Liver (tissue), 9 donors: ENCODE results near the gene NSL1. TPM values are rescaled to one million over a fixed set of nuclear protein-coding genes. Genes with fewer than 3 reads are reported as not detected.

Source experiments
- DNase-seq: peaks from one replicate; pipeline ENCODE4 v3.0.0-alpha.2; 2017; ENCODE audit warnings: low spot score
- H3K27ac ChIP-seq, 2 donors: one replicate each; pipeline ENCODE4 v1.7.0; 2013; ENCODE audit warnings: inconsistent platforms in 2 of 2, low read length in 2 of 2, control low read depth in 1 of 2, low read depth in 1 of 2, mild to moderate bottlenecking in 1 of 2
- H3K27me3 ChIP-seq, 4 donors: one replicate each; pipeline versions ENCODE4 v1.6.1 to v1.7.0; 2013; ENCODE audit warnings: low read length in 3 of 4, inconsistent platforms in 1 of 4, mild to moderate bottlenecking in 1 of 4, moderate library complexity in 1 of 4; ENCODE audit not compliant: control insufficient read depth in 4 of 4, insufficient read depth in 4 of 4
- H3K36me3 ChIP-seq, 4 donors: one replicate each; pipeline versions ENCODE4 v1.6.1 to v1.7.0; 2013; ENCODE audit warnings: low read length in 3 of 4, mild to moderate bottlenecking in 3 of 4, low read depth in 1 of 4, moderate library complexity in 1 of 4; ENCODE audit not compliant: control insufficient read depth in 4 of 4, insufficient read depth in 3 of 4
- H3K4me1 ChIP-seq, 4 donors: one replicate each; pipeline versions ENCODE4 v1.6.1 to v1.7.0; 2013; ENCODE audit warnings: low read length in 3 of 4, mild to moderate bottlenecking in 3 of 4, moderate library complexity in 1 of 4; ENCODE audit not compliant: control insufficient read depth in 4 of 4, insufficient read depth in 4 of 4
- H3K4me3 ChIP-seq, 3 donors: one replicate each; pipeline versions ENCODE4 v1.6.1 to v1.7.0; 2013; ENCODE audit warnings: low read length in 3 of 3, control low read depth in 1 of 3, low read depth in 1 of 3, mild to moderate bottlenecking in 1 of 3
- H3K9ac ChIP-seq, 2 donors: one replicate each; pipeline ENCODE4 v1.7.0; 2013; ENCODE audit warnings: low read length in 2 of 2, mild to moderate bottlenecking in 2 of 2, moderate library complexity in 2 of 2, control low read depth in 1 of 2, low read depth in 1 of 2
- H3K9me3 ChIP-seq, 4 donors: one replicate each; pipeline versions ENCODE4 v1.6.1 to v1.7.0; 2013; ENCODE audit warnings: low read length in 3 of 4; ENCODE audit not compliant: control insufficient read depth in 4 of 4
- EGR1 ChIP-seq, 2 donors: IDR thresholded peaks; 2 replicates each; pipeline ENCODE4 v1.6.1; 2016 to 2018; ENCODE audit warnings: antibody characterized with exemption in 2 of 2, low read depth in 2 of 2
- FOXA1 ChIP-seq: IDR thresholded peaks from 2 replicates; pipeline ENCODE4 v1.6.1; 2016; ENCODE audit warnings: antibody characterized with exemption
- FOXA2 ChIP-seq: IDR thresholded peaks from 2 replicates; pipeline ENCODE4 v1.6.1; 2016; ENCODE audit warnings: antibody characterized with exemption
- GABPA ChIP-seq, 2 donors: IDR thresholded peaks in 1 of 2; conservative IDR thresholded peaks in 1 of 2; 2 replicates each; pipeline ENCODE4 v1.6.1; 2016; ENCODE audit warnings: antibody characterized with exemption in 2 of 2, mild to moderate bottlenecking in 1 of 2, moderate library complexity in 1 of 2
- HNF4A ChIP-seq, 2 donors: conservative IDR thresholded peaks; 2 replicates each; pipeline ENCODE4 v1.6.1; 2016; ENCODE audit warnings: antibody characterized with exemption in 2 of 2, mild to moderate bottlenecking in 2 of 2
- HNF4G ChIP-seq: IDR thresholded peaks from 2 replicates; pipeline ENCODE4 v1.6.1; 2016; ENCODE audit warnings: antibody characterized with exemption
- JUND ChIP-seq, 2 donors: IDR thresholded peaks; 2 replicates each; pipeline ENCODE4 v1.6.1; 2016; ENCODE audit warnings: antibody characterized with exemption in 2 of 2
- NR2F2 ChIP-seq: IDR thresholded peaks from 2 replicates; pipeline ENCODE4 v1.6.1; 2016; ENCODE audit warnings: antibody characterized with exemption
- RAD21 ChIP-seq, 2 donors: IDR thresholded peaks; 2 replicates each; pipeline ENCODE4 v1.6.1; 2016; ENCODE audit warnings: antibody characterized with exemption in 2 of 2, mild to moderate bottlenecking in 2 of 2
- REST ChIP-seq: IDR thresholded peaks from 2 replicates; pipeline ENCODE4 v1.6.1; 2016; ENCODE audit warnings: antibody characterized with exemption, mild to moderate bottlenecking
- RXRA ChIP-seq, 2 donors: IDR thresholded peaks; 2 replicates each; pipeline ENCODE4 v1.6.1; 2017 to 2018; ENCODE audit warnings: antibody characterized with exemption in 2 of 2, mild to moderate bottlenecking in 1 of 2
- SP1 ChIP-seq: IDR thresholded peaks from 2 replicates; pipeline ENCODE4 v1.6.1; 2018; ENCODE audit warnings: antibody characterized with exemption, mild to moderate bottlenecking
- TAF1 ChIP-seq: conservative IDR thresholded peaks from 2 replicates; pipeline ENCODE4 v1.6.1; 2016; ENCODE audit warnings: antibody characterized with exemption, mild to moderate bottlenecking
- YY1 ChIP-seq: IDR thresholded peaks from 2 replicates; pipeline ENCODE4 v1.6.1; 2016; ENCODE audit warnings: antibody characterized with exemption, mild to moderate bottlenecking
- ZBTB33 ChIP-seq: IDR thresholded peaks from 2 replicates; pipeline ENCODE4 v1.6.1; 2016; ENCODE audit warnings: antibody characterized with exemption
- WGBS: extraction: QIAGEN DNeasy Blood & Tissue Kit; methylation state at CpG from one replicate; pipeline ENCODE4 v1.1.7; 2013; 5-methylcytosine and 5-hydroxymethylcytosine counted together
- polyA plus RNA-seq, 2 donors: library from polyadenylated mRNA; stranded (reverse) in 1 of 2; unstranded in 1 of 2; fragments of 200-250 nt in 1 of 2; fragments of >200 nt in 1 of 2; fragmentation: Nextera tagmentation in 1 of 2; extraction: Ambion mirVana in 1 of 2; gene quantifications; one replicate each; pipeline versions ENCODE4 v1.2.1 to v1.2.3, GENCODE V29; 2013 to 2015
- total RNA-seq, 2 donors: library from RNA; depleted of rRNA; stranded (reverse); fragments of >200 nt; gene quantifications; one replicate each; pipeline ENCODE4 v1.2.3, GENCODE V29; 2014
- TF ChIP-seq, protein P1 (sequence below): fragments of 150-350 bp; IDR thresholded peaks from 2 replicates; pipeline ENCODE4 v1.5.1; 2017; ENCODE audit warnings: improper control_type of control experiment, low read depth, low read length; ENCODE audit not compliant: missing input control
- TF ChIP-seq, protein P2 (sequence below): IDR thresholded peaks from 2 replicates; pipeline ENCODE4 v1.6.1; 2016; ENCODE audit warnings: antibody characterized with exemption
- donor health status: healthy.
- donor health status: healthy.
- donor health status: healthy.
- donor health status: healthy.
- donor health status: healthy.

NSL1 gene
- total and polyA plus RNA-seq, 4 donors, result 17.2 to 31.3 (median 18.7) TPM

- H3K36me3 ChIP-seq, result no peaks in the 10 kb centered on the region
- no peak overlapping the region for H3K4me3 ChIP-seq
- no peaks in the 10 kb centered on the region for H3K4me1 ChIP-seq
- no peaks in the 10 kb centered on the region for H3K9me3 ChIP-seq
- TF ChIP-seq FOXA2, result no peak
- no peak for TF ChIP-seq ZBTB33
- TF ChIP-seq SP1, result no peak
- no peak for TF ChIP-seq HNF4G
- TF ChIP-seq EGR1 (IDR thresholded peaks at IDR 0.05; ENCODE audit: low read depth in 2 of 2), result no peak
- TF ChIP-seq RXRA (IDR thresholded peaks at IDR 0.05), result no peak
- no peak for TF ChIP-seq JUND (IDR thresholded peaks at IDR 0.05)
- TF ChIP-seq, protein P1, sequence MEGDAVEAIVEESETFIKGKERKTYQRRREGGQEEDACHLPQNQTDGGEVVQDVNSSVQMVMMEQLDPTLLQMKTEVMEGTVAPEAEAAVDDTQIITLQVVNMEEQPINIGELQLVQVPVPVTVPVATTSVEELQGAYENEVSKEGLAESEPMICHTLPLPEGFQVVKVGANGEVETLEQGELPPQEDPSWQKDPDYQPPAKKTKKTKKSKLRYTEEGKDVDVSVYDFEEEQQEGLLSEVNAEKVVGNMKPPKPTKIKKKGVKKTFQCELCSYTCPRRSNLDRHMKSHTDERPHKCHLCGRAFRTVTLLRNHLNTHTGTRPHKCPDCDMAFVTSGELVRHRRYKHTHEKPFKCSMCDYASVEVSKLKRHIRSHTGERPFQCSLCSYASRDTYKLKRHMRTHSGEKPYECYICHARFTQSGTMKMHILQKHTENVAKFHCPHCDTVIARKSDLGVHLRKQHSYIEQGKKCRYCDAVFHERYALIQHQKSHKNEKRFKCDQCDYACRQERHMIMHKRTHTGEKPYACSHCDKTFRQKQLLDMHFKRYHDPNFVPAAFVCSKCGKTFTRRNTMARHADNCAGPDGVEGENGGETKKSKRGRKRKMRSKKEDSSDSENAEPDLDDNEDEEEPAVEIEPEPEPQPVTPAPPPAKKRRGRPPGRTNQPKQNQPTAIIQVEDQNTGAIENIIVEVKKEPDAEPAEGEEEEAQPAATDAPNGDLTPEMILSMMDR, result no peak
- no peak for TF ChIP-seq TAF1
- TF ChIP-seq RAD21 (IDR thresholded peaks at IDR 0.05), result no peak
- no peak for TF ChIP-seq REST
- TF ChIP-seq GABPA (IDR thresholded peaks at IDR 0.05 in 1 of 2, conservative IDR thresholded peaks at IDR 0.05 in 1 of 2), result no peak
- TF ChIP-seq, protein P2, sequence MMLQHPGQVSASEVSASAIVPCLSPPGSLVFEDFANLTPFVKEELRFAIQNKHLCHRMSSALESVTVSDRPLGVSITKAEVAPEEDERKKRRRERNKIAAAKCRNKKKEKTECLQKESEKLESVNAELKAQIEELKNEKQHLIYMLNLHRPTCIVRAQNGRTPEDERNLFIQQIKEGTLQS, result no peak
- TF ChIP-seq FOXA1, result no peak
- TF ChIP-seq HNF4A (conservative IDR thresholded peaks at IDR 0.05), result no peak
- no peak for TF ChIP-seq YY1
- TF ChIP-seq NR2F2, result no peak
- no peak overlapping the region for H3K27ac ChIP-seq
- DNase-seq, result no peak
- peaks cover 0 to 2% (median 0%) of the 10 kb centered on the region in 4 donors for H3K27me3 ChIP-seq
- H3K9ac ChIP-seq, result no peak overlapping the region
- 80% methylated on average over 7 of the region's 7 CpGs for WGBS
Observed at GRCh38 chr1:212688341-212689047, 103.1 kb downstream of the NSL1 start.
